Keratinocyte (primary cell): ENCODE data around the gene EDA. TPM values are rescaled to one million over a fixed set of nuclear protein-coding genes. Genes with fewer than 3 reads are reported as not detected.

Experiments used
- DNase-seq: peaks from one replicate; pipeline ENCODE4 v3.0.0-alpha.2; 2011; ENCODE audit warnings: low read depth, missing footprints, low spot score
- FAIRE-seq: peaks from 2 replicates; lab custom pipeline; 2011; peaks lifted over from hg19 to GRCh38; lab: Jason Lieb, UNC
- H2AFZ ChIP-seq: 2 replicates; pipeline ENCODE4 v1.6.0; 2012; ENCODE audit warnings: low read length, control low read depth, inconsistent platforms; ENCODE audit not compliant: control insufficient read depth
- H3K27ac ChIP-seq: 2 replicates; pipeline ENCODE4 v1.5.1; 2011; ENCODE audit warnings: low read length; ENCODE audit not compliant: control insufficient read depth, insufficient read depth
- H3K27me3 ChIP-seq: 3 replicates; pipeline ENCODE4 v1.6.0; 2011; ENCODE audit warnings: low read length; ENCODE audit not compliant: control insufficient read depth, insufficient read depth; ENCODE audit errors: extremely low read depth
- H3K36me3 ChIP-seq, 2 experiments: 2 replicates in 1 of 2; 3 replicates in 1 of 2; pipeline ENCODE4 v1.5.1; 2011; ENCODE audit warnings: low read length in 2 of 2, mild to moderate bottlenecking in 1 of 2; ENCODE audit not compliant: control insufficient read depth in 2 of 2, insufficient read depth in 2 of 2; ENCODE audit errors: extremely low read depth in 1 of 2
- H3K4me1 ChIP-seq: 3 replicates; pipeline ENCODE4 v1.5.1; 2011; ENCODE audit warnings: low read length; ENCODE audit not compliant: control insufficient read depth, insufficient read depth; ENCODE audit errors: extremely low read depth
- H3K4me2 ChIP-seq: 3 replicates; pipeline ENCODE4 v1.6.0; 2011; ENCODE audit warnings: low read depth, low read length; ENCODE audit not compliant: control insufficient read depth, insufficient read depth; ENCODE audit errors: extremely low read depth
- H3K4me3 ChIP-seq, 3 experiments: fragments of 200-600 bp in 1 of 3; sonication (generic) in 1 of 3; 2 replicates in 2 of 3; 3 replicates in 1 of 3; pipeline ENCODE4 v1.5.1; 2011 to 2016; ENCODE audit warnings: low read length in 3 of 3, mild to moderate bottlenecking in 3 of 3, control low read depth in 2 of 3, inconsistent platforms in 1 of 3, low read depth in 1 of 3, mixed read lengths in 1 of 3, mixed run types in 1 of 3, moderate library complexity in 1 of 3; ENCODE audit not compliant: control insufficient read depth in 2 of 3, insufficient read depth in 2 of 3; ENCODE audit errors: extremely low read depth in 1 of 3
- H3K79me2 ChIP-seq: 2 replicates; pipeline ENCODE4 v1.6.0; 2012; ENCODE audit warnings: low read length; ENCODE audit not compliant: control insufficient read depth, insufficient read depth
- H3K9ac ChIP-seq: 3 replicates; pipeline ENCODE4 v1.6.0; 2011; ENCODE audit warnings: low read length; ENCODE audit not compliant: control insufficient read depth, insufficient read depth; ENCODE audit errors: extremely low read depth
- H3K9me1 ChIP-seq: 3 replicates; pipeline ENCODE4 v1.6.0; 2011; ENCODE audit warnings: low read length; ENCODE audit not compliant: control insufficient read depth, insufficient read depth; ENCODE audit errors: extremely low read depth
- H3K9me3 ChIP-seq: 2 replicates; pipeline ENCODE4 v1.5.1; 2012; ENCODE audit warnings: low read depth, low read length; ENCODE audit not compliant: control insufficient read depth
- H4K20me1 ChIP-seq: 3 replicates; pipeline ENCODE4 v1.6.0; 2011; ENCODE audit warnings: low read length; ENCODE audit not compliant: control insufficient read depth, insufficient read depth; ENCODE audit errors: extremely low read depth
- EZH2 ChIP-seq: IDR thresholded peaks from one replicate; pipeline ENCODE4 v1.6.1; 2012; ENCODE audit warnings: inconsistent platforms, mild to moderate bottlenecking, low read length, moderate library complexity
- dilution Hi-C: fragments of 300-500 bp; cut with MboI; formaldehyde crosslinking; loops from one replicate; pipeline ENCODE4 v1.7.0; 2020; ENCODE audit warnings: low sequenced_read_pairs; ENCODE audit not compliant: extremely low pct_ligation_motif_present
- polyA plus RNA-seq, 5 experiments: library from polyadenylated mRNA; depleted of rRNA in 3 of 5; stranded (reverse) in 3 of 5; stranded (forward) in 1 of 5; unstranded in 1 of 5; fragments of >200 nt; gene quantifications; 1 replicate in 1 of 5; 2 replicates in 3 of 5; 3 replicates in 1 of 5; pipeline versions ENCODE4 v1.2.1 to v1.2.3, GENCODE V29; 2011 to 2012; ENCODE audit warnings: missing spikeins in 2 of 5, low read depth in 1 of 5, low replicate concordance in 1 of 5
- TF ChIP-seq, protein P1 (sequence below), 3 experiments: IDR thresholded peaks in 1 of 3; conservative IDR thresholded peaks in 1 of 3; optimal IDR thresholded peaks in 1 of 3; 2 replicates in 2 of 3; 3 replicates in 1 of 3; pipeline versions ENCODE3 to v1.5.1; 2011; ENCODE audit warnings: low read length in 3 of 3, mild to moderate bottlenecking in 3 of 3, moderate library complexity in 2 of 3, control low read depth in 1 of 3, inconsistent platforms in 1 of 3; ENCODE audit not compliant: insufficient read depth in 2 of 3; ENCODE audit errors: extremely low read depth in 1 of 3

EDA gene
- polyA plus RNA-seq, 1 donor (not counting 4 experiments of a cell fraction or from before 2014, with no cell fraction given) = 0.75 TPM

DNA sequence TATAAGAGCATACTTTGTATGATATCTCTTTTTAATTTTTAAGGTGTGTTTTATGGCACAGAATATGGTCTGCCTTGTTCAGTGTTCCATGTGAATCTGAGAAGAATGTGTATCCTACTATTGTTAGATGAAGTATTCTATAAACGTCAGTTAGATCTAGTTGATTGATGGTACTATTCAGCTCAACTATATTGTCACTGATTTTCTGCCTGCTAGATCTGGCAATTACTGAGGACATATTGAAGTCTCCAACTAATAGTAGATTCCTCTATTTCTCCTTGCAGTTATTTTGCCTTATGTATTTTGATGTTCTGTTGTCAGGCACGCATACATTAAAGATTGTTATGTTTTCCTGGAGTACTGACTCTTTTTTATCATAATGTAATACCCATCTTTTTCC, 394.1 kb downstream of the EDA start:
- peaks cover 2% of the 10 kb centered on the region for H3K4me1 ChIP-seq
- no peaks in the 10 kb centered on the region for H3K9me1 ChIP-seq
- H3K27me3 ChIP-seq = no peaks in the 10 kb centered on the region
- no peaks in the 10 kb centered on the region for H3K9me3 ChIP-seq
- H3K4me2 ChIP-seq = no peak overlapping the region
- no peak overlapping the region for H3K9ac ChIP-seq
- DNase-seq (no peak), FAIRE-seq (no peak)
- no peak overlapping the region for H2AFZ ChIP-seq
- H3K79me2 ChIP-seq = no peaks in the 10 kb centered on the region
- H3K4me3 ChIP-seq = no peak overlapping the region
- H3K27ac ChIP-seq = no peak overlapping the region
- no peaks in the 10 kb centered on the region for H4K20me1 ChIP-seq
- dilution Hi-C loops = no loop called here
- no peaks in the 10 kb centered on the region for H3K36me3 ChIP-seq
- TF ChIP-seq, protein P1, sequence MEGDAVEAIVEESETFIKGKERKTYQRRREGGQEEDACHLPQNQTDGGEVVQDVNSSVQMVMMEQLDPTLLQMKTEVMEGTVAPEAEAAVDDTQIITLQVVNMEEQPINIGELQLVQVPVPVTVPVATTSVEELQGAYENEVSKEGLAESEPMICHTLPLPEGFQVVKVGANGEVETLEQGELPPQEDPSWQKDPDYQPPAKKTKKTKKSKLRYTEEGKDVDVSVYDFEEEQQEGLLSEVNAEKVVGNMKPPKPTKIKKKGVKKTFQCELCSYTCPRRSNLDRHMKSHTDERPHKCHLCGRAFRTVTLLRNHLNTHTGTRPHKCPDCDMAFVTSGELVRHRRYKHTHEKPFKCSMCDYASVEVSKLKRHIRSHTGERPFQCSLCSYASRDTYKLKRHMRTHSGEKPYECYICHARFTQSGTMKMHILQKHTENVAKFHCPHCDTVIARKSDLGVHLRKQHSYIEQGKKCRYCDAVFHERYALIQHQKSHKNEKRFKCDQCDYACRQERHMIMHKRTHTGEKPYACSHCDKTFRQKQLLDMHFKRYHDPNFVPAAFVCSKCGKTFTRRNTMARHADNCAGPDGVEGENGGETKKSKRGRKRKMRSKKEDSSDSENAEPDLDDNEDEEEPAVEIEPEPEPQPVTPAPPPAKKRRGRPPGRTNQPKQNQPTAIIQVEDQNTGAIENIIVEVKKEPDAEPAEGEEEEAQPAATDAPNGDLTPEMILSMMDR (optimal IDR thresholded peaks at IDR 0.05 in 1 of 3, IDR thresholded peaks at IDR 0.05 in 1 of 3, conservative IDR thresholded peaks at IDR 0.05 in 1 of 3; ENCODE audit: extremely low read depth in 1 of 3, insufficient read depth in 2 of 3, low read length in 3 of 3) = no peak
- TF ChIP-seq EZH2 = no peak

DNA sequence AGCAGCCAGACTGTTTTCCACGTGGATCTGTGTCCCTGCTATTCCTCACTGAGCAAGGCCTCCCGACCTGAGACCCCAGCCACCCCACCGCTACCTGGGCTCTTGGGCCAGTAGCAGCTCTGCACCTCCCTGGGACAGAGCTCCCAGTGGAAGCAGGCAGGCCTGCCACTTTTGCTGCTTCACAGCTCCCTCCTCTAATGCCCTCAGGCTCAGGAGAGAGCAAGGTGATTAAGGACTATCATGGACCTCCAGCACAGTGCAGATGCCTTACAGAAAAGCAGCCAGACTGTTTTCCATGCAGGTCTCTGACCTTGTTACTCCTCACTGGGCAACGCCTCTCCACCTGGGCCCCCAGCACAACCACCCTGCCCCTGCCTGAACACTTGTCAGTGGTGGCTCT, 396.8 kb downstream of the EDA start:
- FAIRE-seq (no peak), DNase-seq (no peak)
- Histone ChIP-seq H3K9me1 (no peaks in the 10 kb centered on the region), H3K9me3 (no peaks in the 10 kb centered on the region), H3K4me2 (no peak overlapping the region), H3K79me2 (no peaks in the 10 kb centered on the region), H3K27ac (no peak overlapping the region), H3K4me1 (peaks cover 2% of the 10 kb centered on the region), H3K9ac (no peak overlapping the region), H3K27me3 (no peaks in the 10 kb centered on the region), H4K20me1 (no peaks in the 10 kb centered on the region), H3K36me3 (no peaks in the 10 kb centered on the region), H3K4me3 (no peak overlapping the region), H2AFZ (no peak overlapping the region)
- TF ChIP-seq, protein P1 (optimal IDR thresholded peaks at IDR 0.05 in 1 of 3, IDR thresholded peaks at IDR 0.05 in 1 of 3, conservative IDR thresholded peaks at IDR 0.05 in 1 of 3; ENCODE audit: extremely low read depth in 1 of 3, insufficient read depth in 2 of 3, low read length in 3 of 3) = no peak
- TF ChIP-seq EZH2 = no peak
- dilution Hi-C loops = no loop called here
